RKO (cell line): ENCODE results near the gene DOLPP1.
"Not testable (repeated sequence)": the region's sequence is repeated elsewhere in the genome, so short reads cannot be mapped to it uniquely, and the experiment has no call there.

Experiments used
- DNase-seq: peaks from one replicate; pipeline ENCODE4 v3.0.0-alpha.2; 2016; ENCODE audit warnings: low spot score

The DOLPP1 gene

DNA sequence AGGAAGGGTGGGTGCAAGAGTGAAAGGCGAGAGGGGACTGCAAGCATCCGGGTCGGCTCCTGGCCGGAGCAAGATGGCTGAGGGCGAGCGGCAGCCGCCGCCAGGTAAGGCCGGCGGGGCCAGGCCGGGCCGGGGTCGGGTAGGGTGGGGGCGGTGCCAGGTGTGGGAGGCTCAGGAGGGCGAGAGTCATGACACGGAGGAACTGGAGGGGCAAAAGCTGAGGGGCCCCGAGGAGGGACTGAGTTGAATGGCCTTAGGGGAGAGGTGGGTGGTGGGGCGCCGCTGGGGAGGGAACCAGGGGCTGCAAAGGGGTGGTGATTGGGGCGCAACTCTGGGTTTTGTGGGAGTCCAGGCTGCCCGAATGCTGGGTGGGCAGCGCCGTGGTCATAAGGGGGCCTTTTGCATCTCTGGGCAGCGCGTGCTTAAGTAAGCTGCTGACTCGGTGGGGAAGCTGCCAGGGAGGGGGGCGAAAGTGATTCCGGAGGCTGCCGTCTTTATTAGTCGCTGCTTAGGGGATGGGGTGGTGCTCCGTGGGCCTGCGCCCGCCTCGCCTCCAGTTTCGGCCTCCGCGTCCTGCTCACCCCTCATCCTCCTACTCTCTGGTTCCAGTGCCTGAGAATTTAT lies 30.7 kb downstream of the DOLPP1 start:
- peak; percentile 84 for DNase-seq

DNA sequence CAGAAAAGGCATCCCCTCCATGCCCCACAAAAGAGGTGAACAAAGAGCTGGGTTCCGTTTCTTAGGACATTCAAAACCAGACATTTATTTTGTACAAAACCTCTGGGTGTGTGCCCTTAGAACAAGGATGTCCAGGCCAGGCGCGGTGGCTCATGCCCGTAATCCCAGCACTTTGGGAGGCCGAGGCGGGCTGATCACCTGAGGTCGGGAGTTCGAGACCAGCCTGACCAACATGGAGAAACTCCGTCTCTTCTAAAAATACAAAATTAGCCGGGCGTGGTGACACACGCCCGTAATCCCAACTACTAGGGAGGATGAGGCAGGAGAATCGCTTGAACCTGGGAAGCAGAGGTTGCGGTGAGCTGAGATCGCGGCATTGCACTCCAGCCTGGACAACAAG lies 31.6 kb downstream of the DOLPP1 start:
- DNase-seq: not testable (repeated sequence)

DNA sequence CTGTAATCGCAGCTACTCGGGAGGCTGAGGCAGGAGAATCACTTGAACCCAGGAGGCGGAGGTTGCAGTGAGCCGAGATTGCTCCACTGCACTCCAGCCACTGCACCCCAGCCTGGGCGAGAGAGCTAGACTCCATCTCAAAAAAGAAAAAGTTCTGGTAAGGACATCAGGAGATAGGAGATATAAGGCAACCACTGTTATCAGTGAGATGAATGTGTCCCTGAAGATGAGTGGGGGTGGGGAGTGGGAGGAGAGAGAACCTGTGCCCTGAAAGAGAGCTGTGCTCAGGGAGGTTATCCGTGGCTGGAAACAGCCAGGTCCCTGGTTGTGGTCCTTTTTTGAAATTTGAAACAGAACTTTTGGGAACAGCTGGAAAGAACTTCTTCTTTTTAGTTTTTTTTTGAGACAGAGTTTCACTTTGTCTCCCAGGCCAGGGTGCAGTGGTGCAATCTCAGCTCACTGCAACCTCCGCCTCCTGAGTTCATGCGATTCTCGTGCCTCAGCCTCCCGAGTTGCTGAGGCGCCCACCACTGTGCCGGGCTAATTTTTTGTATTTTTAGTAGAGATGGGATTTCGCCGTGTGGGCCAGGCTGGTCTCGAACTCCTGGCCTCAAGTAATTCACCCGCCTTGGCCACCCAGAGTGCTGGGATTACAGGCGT lies 32.9 kb downstream of the DOLPP1 start:
- DNase-seq: no peak

DNA sequence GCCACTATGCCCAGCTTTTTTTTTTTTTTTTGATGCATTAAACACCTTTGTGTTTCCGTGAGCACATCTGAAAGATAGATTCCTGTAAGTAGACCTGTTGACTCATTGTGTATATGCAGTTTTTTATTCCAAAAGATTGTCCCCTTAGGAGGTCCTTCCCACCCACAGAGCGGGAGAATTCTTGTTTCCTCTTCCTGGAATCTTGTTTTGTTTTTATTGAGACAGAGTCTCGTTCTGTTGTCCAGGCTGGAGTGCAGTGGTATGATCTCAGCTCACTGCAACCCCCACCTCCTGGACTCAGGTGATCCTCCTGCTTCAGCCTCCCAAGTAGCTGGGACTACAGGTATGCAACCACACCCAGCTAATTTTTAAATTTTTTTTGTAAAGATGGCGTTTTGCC lies 37.9 kb downstream of the DOLPP1 start:
- no peak for DNase-seq

DNA sequence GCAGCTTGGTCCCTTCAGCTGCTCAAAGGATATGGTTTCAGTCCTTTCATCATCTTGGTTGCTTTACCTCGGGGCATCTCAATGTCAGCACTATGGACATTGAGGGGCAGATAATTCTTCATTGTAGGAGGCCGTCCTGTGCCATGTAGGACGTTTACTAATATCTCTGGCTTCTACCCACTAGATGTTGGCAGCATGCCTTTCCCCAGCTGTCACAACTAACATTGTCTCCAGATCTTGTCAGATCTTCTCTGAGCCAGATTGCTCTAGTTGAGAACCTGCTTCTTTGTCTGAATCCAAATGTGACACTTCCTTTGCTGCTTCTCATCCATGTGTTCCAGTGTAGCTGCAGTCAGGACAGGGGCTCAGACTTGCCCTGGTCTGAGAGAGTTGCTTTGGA lies 40.6 kb downstream of the DOLPP1 start:
- DNase-seq: no peak

DNA sequence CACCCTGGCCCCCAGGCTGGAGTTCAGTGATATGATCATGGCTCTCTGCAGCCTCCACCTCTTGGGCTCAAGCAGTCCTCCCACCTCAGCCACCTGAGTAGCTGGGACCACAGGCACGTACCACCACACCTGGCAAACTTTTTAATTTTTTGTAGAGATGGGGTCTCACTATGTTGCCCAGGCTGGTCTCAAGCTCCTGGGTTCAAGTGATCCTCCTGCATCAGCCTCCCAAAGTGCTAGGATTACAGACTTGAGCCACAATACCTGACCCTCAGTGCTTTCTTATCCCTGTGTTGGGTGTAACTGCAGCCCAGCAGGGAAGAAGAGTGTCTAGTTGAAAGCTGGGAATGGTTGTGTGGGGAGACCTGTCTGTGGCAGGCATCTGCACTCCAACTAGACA lies 41.2 kb downstream of the DOLPP1 start:
- DNase-seq: no peak

DNA sequence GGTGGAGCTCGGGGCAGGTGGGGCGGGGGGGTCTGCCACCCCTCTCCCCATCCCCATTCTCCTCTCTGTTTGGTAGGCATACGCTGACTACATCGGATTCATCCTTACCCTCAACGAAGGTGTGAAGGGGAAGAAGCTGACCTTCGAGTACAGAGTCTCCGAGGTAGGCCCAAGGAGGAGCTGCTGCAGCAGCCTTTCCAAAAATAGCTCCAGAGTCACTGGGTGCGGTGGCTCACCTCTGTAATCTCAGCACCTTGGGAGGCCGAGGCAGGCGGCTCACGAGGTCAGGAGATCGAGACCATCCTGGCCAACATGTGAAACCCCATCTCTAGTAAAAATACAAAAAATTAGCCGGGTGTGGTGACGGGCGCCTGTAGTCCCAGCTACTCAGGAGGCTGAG lies 42.1 kb downstream of the DOLPP1 start:
- DNase-seq: not testable (repeated sequence)

DNA sequence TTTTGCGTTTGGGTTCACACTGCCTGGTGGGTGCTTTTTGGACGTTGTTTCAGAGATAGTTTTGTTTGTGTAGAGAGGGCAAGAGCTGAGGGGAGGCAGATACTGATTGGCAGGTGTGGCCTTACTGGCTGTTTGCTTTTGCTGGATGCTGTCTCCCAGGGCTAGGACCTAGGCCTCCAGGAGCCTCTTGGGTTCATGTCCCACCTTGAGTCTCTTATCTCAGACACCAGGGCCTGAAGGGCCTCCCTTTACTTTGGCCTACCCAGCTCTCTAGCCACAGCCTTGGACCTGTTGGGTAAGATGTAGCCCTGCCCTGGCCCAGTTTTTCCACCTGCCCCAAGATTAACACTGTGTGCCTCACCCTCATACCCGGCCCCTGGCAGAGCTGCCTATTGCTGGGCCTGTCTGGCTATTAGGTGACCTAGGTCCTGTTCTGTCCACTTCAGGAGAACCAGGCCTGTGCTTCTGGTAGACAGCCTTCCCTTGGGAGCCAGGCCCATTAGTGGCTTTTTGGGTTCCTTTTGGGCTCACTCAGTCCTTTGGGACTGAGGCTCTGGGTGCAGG lies 43.7 kb downstream of the DOLPP1 start:
- DNase-seq: no peak

DNA sequence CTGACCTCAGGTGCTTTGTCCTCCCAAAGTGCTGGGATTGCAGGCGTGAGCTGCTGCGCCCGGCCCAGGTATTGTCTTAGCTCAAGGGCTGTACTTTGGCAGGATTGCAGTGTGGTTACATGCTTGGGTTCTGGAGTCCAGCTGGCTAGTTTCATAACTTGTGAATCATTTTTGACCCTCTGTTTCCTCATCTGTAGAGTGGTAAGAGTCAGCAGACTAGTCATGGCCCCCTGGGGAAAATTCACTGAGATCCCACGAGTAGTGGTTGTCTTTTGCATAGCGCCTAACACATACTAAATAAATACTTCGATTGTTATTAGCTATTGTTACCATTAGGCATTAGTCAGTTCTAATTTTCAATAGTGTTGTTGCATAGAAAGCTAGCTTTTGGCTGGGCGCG lies 44.6 kb downstream of the DOLPP1 start:
- DNase-seq: peak; percentile 74

DNA sequence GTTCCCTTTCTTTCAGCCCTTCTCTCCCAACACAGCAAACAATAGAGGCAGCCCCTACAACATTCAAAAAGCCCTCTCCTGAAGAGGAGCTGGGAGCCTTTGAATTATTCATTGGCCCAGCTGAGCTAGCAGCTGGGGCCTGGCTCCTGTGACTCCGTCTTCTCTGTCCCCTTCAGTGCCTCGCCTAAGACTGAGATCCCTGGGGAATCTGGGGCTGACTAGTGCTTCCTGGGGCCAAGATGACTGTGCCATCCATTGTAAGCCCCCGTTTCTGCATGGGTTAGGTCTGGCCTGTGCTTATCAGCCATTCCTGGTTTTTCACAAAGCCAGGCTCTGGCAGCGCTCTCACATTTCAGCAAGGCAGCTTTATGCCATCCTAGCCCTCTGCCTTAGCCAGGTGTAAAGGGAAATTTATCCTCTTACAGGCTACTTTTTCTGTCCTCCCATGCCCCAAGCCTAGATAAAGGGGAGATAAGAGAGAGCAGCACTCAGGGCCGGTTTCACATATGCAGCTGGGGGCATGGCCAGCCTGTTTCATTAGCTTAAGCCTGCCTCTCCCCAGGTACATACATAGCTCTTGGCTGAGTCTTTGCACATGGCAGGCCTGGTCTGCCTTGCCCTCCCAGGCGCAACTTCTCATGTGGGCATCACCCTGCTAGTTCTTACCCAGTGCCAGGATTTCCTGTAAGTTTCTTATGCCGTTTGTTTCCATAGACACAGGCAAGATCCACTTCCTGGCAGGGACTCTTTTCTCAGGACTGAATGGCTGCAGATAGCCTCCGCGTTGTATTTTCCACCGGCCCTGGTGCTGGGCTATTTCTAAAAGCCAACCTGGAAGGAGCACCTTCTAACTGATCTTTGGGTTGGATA lies 46.1 kb downstream of the DOLPP1 start:
- DNase-seq: no peak

DNA sequence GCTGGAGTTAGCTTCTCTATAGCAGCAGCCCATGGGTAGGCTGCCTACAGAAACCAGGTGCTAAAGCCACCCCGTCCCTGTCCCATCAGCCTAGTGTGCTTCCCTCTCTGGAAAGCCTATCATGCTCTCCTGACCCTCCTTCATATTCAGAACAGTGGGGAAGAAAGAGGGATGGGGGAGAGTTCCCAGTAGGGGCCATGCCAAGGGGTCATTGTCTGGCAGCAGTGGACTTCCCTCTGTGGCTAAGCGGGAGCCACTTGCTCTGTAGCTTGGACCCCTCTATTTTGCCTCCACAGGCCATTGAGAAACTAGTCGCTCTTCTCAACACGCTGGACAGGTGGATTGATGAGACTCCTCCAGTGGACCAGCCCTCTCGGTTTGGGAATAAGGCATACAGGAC lies 47.8 kb downstream of the DOLPP1 start:
- DNase-seq: no peak

DNA sequence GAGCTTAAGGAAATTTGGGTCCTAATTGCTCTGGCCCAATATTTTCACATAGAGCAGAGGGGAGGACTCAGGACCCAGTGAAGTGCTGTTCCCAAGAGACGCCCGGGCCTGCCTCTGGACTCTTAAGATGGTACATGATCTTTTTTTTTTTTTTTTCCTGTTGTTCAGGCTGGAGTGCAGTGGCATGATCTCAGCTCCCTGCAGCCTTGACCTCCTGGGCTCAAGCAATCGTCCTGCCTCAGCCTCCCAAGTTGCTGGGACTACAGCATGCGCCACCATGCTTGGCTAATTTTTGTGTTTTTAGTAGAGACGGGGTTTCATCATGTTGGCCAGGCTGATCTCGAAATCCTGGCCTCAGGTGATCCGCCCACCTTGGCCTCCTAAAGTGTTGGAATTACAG lies 49.4 kb downstream of the DOLPP1 start:
- not testable (repeated sequence) for DNase-seq

DNA sequence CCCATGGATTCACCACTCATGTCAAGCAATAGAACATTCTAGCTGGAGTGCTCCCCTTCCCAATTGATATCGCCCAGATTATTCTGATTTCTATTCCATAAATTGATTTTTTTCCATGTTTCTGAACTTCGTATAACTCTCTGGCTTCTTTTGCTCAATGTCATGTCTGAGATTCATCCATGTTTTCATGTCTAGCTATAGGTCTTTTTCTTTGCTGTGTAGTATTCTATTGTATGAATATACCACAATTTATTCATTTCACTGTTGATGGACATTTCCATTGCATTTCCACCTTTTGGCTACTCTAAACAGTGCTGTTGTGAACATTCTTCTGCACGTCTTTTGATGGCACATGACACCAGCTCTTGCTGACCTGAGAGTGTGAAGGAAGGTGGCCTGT lies 49.9 kb downstream of the DOLPP1 start:
- DNase-seq: no peak

DNA sequence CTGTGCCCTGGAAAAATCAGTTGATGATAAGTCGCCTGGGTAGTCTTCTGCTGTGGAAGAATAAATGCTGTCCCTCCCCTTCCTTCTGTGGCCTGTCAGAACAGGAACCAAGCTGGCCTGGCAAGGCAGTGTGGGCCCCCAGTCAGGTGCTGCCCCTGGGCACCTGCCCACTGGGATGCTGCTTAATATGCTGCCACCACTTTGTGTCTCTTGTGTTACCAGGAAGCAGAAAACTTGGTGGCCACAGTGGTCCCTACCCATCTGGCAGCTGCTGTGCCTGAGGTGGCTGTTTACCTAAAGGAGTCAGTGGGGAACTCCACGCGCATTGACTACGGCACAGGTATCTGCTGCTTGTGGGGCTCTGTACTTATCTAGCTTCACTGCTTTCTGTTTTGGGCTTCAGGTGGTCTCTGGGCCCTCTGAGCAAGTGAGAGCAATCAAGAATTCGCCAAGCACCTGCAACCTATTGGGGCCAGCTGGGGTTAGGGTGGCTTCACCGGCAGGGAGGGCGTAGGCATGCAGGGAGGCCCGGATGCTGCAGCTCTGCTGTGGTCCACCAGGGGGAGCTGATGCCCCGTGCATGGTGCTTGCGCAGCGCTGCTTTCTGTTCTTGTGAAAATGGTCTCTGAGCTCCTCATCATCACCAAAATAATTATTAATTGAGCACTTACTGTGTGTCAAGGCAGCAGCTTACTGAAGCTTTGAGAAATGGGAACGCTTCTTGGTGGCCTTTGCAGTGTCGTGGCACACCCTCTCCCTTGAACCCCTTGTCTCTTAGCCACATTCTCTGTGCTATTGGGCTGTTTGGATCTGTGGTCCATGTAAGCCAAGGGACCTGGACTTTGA lies 50.6 kb downstream of the DOLPP1 start:
- DNase-seq: peak; percentile 82

DNA sequence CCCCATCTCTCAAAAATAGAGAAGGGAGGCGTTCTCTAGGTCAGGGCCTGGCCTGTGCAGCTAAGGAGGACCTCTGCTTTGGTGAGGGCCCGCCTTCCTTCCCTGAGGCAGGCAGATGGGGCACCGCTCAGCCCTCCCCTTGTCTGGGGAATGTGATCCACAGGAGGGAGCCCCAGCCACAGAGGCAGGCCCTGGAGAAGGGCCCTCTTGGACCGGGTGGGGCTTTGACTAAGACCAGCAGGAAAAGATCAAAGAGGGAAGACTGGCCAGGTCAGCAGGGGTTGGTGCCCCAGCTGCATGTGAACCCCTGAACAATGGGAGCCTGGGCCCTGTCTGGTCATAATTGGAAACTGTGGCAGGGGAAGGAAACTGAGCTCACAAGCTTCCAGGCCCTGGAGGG lies 52.2 kb downstream of the DOLPP1 start:
- DNase-seq: no peak

DNA sequence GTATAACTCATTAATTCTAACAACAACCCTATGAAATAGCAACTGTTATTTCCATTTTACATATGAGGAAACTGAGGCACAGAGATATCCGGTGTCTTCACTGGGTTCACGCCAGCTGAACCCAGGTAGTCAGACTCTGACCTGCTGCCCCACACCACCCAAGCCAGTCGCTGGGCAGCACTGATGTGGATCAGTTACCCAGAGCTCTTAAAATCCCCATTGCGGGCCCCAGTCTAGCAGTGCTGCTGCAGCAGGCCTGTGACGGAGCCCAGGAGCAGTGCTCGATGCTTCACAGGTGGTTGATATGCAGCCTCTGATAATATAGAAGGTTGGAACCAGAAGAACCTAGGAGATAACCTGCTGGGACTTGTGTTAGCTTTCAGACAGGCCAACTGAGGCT lies 54.6 kb downstream of the DOLPP1 start:
- no peak for DNase-seq

DNA sequence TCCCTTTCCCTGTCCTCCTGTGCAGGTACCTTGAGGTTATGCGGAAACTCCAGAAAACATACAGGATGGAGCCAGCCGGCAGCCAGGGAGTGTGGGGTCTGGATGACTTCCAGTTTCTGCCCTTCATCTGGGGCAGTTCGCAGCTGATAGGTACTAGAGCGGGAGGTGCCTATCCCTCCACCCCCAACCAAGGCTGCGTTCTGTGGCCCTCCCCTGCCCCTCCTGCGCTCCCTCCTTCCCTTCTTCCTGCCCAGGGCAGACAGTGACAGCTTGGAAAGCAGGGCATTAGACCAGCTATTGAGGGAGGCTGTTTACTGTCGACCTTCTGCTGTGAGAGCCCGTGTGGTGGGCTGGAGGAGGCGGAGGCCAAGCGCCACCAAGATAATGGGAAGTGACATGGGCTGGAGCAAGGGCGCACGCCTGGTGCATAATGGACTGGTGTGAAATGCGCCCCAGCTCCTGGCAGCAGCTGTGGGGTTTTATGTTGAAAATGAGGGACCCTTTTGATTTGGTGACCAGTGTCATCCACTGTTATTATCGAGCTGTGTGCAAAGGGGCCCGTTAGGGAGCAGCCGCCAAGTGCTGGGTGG lies 55.6 kb downstream of the DOLPP1 start:
- DNase-seq: no peak

DNA sequence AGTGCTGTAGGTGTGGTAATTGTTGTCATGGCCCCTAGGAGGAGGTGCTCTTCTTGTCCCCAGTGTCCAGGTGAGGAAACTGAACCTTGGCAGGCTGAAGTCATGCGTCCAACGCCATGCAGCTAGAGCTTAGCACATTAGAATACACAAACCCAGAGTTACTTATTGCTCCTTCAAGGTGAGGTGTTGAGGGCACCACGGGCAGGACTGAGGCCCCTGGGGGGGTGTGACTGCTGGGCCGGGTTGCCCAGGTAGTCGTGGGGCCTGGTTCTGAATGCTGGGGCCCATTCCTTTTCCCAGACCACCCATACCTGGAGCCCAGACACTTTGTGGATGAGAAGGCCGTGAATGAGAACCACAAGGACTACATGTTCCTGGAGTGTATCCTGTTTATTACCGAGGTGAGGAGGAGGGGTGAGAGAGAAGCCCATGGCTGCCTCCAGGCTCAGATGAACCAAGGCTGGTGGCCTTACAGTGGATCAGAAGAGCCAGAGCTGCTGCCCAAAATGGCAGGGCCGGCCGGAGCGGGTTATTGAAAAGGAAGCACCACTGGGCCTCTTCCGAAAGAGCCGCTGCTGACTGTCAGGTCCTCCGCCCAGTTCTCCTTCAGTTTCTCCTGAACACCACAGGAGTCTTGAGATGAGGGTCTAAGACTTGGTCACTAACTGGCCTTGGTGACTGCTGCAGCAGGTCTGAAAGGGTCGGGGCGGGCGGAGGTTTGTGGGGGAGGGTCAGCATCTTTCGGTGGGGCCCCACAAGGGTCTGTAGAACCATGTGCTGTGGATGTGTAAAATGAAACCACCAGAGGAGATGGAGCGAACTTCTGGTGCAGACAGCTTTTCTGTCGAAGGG lies 56.6 kb downstream of the DOLPP1 start:
- DNase-seq: no peak

DNA sequence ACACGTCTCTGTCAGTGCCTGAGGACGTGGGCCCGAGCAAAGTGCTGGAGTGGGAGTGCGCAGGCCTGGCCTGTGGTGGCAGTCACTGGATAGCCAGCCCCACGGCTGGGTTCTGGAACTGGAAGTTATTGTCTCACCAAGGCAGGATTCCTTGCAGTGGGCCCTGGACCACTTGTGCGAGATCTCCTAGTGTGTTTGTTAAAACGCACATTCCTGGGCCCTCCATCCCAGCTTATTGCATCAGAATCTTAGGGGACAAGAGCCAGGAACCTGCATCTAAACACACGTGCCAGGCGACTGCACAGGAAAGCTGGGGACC lies 57.2 kb downstream of the DOLPP1 start:
- DNase-seq: no peak

DNA sequence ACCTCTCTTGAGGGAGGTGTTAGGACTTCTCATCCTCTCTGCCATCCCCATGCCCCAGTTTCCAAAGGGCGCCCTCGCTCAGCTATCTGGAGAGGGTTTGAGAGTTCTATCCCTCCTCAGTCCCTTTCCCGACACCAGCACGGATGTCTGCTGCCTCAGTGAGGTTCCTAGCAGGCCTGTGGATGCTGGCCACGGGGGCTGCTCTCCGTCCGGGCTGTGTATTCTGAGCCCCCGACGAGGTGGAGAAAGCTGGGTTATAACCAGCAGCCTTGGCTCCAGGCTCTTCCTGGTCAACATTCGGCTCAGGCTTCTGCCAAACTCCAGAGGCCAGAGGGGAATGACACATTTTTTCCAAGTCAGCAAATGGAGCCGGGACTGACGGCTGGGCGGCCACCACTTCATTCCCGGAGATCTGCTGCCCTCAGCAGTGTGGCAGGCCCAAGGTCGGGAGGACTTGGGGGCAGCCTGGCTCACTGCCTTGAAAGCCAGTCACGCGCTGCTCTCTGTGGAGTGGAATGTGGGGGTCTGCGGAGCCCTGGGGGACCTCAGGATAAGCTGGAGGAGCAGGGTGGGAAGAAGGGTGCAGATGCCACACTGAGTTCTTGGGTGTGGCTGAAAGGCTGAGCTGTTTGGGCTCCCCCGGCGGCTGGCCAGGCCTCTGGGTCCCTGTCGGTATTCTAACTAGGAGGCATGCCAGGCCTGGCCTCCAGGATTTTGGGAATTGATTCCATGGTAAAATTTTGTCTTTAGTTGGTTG lies 57.7 kb downstream of the DOLPP1 start:
- no peak for DNase-seq
